ENCODE results near the gene REV1. TPM values are rescaled to one million over a fixed set of nuclear protein-coding genes. Genes with fewer than 3 reads are reported as not detected.

Gene REV1
- total RNA-seq, 1 experiment from 2014 or later, result 34.3 TPM

- no TSS peak for BruUV-seq (replicated peaks)
- POLR2A ChIA-PET, result no interaction called here
- H3K27me3 ChIP-seq (ENCODE audit: insufficient read depth, low read length), result no peaks in the 10 kb centered on the region
- H3K79me2 ChIP-seq (ENCODE audit: insufficient read depth, low read length), result peaks cover 78% of the 10 kb centered on the region
- H3K9me2 ChIP-seq (ENCODE audit: insufficient read depth), result no peaks in the 10 kb centered on the region
- RAD21 ChIA-PET (ENCODE audit: low non-redundant PET in 1 of 2, low total read pairs in 2 of 2, uncharacterized antibody in 2 of 2, unreplicated experiment in 2 of 2), result no interaction called here
- no peak for TF ChIP-seq POLR2AphosphoS5 (IDR thresholded peaks at IDR 0.05; ENCODE audit: low read depth, low read length)
- no peak for TF ChIP-seq TCF7L2 (IDR thresholded peaks at IDR 0.05; ENCODE audit: borderline replicate concordance, extremely low read depth, insufficient read depth, insufficient read length)
- TF ChIP-seq, protein P1, sequence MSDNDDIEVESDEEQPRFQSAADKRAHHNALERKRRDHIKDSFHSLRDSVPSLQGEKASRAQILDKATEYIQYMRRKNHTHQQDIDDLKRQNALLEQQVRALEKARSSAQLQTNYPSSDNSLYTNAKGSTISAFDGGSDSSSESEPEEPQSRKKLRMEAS (IDR thresholded peaks at IDR 0.05), result no peak
- TF ChIP-seq JUND (IDR thresholded peaks at IDR 0.05), result no peak
- no peak for TF ChIP-seq EZH2 (IDR thresholded peaks at IDR 0.05)
- H3K27ac ChIP-seq (ENCODE audit: low read depth, low read length), result no peak overlapping the region
- H3K36me3 ChIP-seq (ENCODE audit: control insufficient read depth in 1 of 2, insufficient read depth in 2 of 2, low read length in 2 of 2), result peaks cover 6 to 15% of the 10 kb centered on the region in 2 experiments; a peak in 2 of 4 replicates
- H3K9ac ChIP-seq (ENCODE audit: low read length), result no peak overlapping the region
- H3K4me3 ChIP-seq (replicated peaks in 1 of 2; ENCODE audit: low read depth in 1 of 2, low read length in 2 of 2), result no peak overlapping the region
- peaks cover 0 to 6% of the 10 kb centered on the region in 2 experiments; a peak in 1 of 4 replicates for H3K4me1 ChIP-seq (ENCODE audit: control insufficient read depth in 1 of 2, insufficient read depth in 2 of 2, low read length in 2 of 2)
- intact Hi-C loops (cut with micrococcal nuclease), result no loop called here
- no peak for ATAC-seq
- no peaks in the 10 kb centered on the region for H3K9me3 ChIP-seq (ENCODE audit: control insufficient read depth in 1 of 2, insufficient read depth in 1 of 2, low read depth in 1 of 2, low read length in 2 of 2)
- CTCF ChIA-PET, result no interaction called here
- H4K20me1 ChIP-seq (ENCODE audit: insufficient read depth), result 0 out of 2 replicates have a peak, but pooled peaks cover 5% of the 10 kb centered on the region
- no peak overlapping the region for H2AFZ ChIP-seq (ENCODE audit: low read depth, low read length, poor library complexity, severe bottlenecking)
- no peak for DNase-seq (ENCODE audit: low read depth, low spot score)
- no peak overlapping the region for H3K4me2 ChIP-seq (ENCODE audit: low read length)
Measured at GRCh38 chr2:99451280-99451679, 38.5 kb downstream of the REV1 start.

GRCh38 chr2:99450199-99450598 is 39.6 kb downstream of the REV1 start:
- Histone ChIP-seq H3K27me3 (ENCODE audit: insufficient read depth, low read length) (no peaks in the 10 kb centered on the region), H3K79me2 (ENCODE audit: insufficient read depth, low read length) (peaks cover 78% of the 10 kb centered on the region), H3K9me2 (ENCODE audit: insufficient read depth) (no peaks in the 10 kb centered on the region), H3K4me1 (ENCODE audit: control insufficient read depth in 1 of 2, insufficient read depth in 2 of 2, low read length in 2 of 2) (peaks cover 0 to 6% of the 10 kb centered on the region in 2 experiments; a peak in 1 of 4 replicates), H3K27ac (ENCODE audit: low read depth, low read length) (no peak overlapping the region), H3K9ac (ENCODE audit: low read length) (no peak overlapping the region), H2AFZ (ENCODE audit: low read depth, low read length, poor library complexity, severe bottlenecking) (no peak overlapping the region), H3K36me3 (ENCODE audit: control insufficient read depth in 1 of 2, insufficient read depth in 2 of 2, low read length in 2 of 2) (peaks cover 6 to 7% of the 10 kb centered on the region in 2 experiments; a peak in 1 of 4 replicates), H3K4me2 (ENCODE audit: low read length) (no peak overlapping the region), H3K4me3 (replicated peaks in 1 of 2; ENCODE audit: low read depth in 1 of 2, low read length in 2 of 2) (no peak overlapping the region), H3K9me3 (ENCODE audit: control insufficient read depth in 1 of 2, insufficient read depth in 1 of 2, low read depth in 1 of 2, low read length in 2 of 2) (no peaks in the 10 kb centered on the region), H4K20me1 (ENCODE audit: insufficient read depth) (0 out of 2 replicates have a peak, but pooled peaks cover 5% of the 10 kb centered on the region)
- TF ChIP-seq, protein P1 (IDR thresholded peaks at IDR 0.05), result no peak
- no peak for TF ChIP-seq ATF3 (IDR thresholded peaks at IDR 0.05)
- no TSS peak for BruUV-seq (replicated peaks)
- DNase-seq (ENCODE audit: low read depth, low spot score), result no peak
- ChIA-PET CTCF (no interaction called here), RAD21 (ENCODE audit: low non-redundant PET in 1 of 2, low total read pairs in 2 of 2, uncharacterized antibody in 2 of 2, unreplicated experiment in 2 of 2) (no interaction called here), POLR2A (no interaction called here)
- ATAC-seq, result no peak
- intact Hi-C loops (cut with micrococcal nuclease), result no loop called here
